NB4 (cell line): ENCODE results near the gene U2SURP.

Experiments used
- CTCF ChIP-seq: IDR thresholded peaks from one replicate; pipeline ENCODE4 v1.5.1; 2012; ENCODE audit warnings: low read depth, low read length
- POLR2A ChIP-seq: IDR thresholded peaks from 2 replicates; pipeline ENCODE4 v1.6.1; 2011; ENCODE audit warnings: mild to moderate bottlenecking; ENCODE audit not compliant: insufficient read length; ENCODE audit errors: extremely low read depth

- TF ChIP-seq POLR2A, result no peak
- no peak for TF ChIP-seq CTCF
Measured at GRCh38 chr3:143070977-143071551, 69.7 kb downstream of the U2SURP start.
